Panc1 (cell line): ENCODE data around the gene CNTN5. TPM values are rescaled to one million over a fixed set of nuclear protein-coding genes. Genes with fewer than 3 reads are reported as not detected.

Experiments used
- ATAC-seq: fragments of 200-7000 bp; cut with Tn5 transposase; 2 replicates; pipeline ENCODE4 v1.9.1; 2020; ENCODE audit warnings: mild to moderate bottlenecking, moderate library complexity
- BruUV-seq: library from RNA; stranded (reverse); fragments of 400-500 nt; replicated peaks from 2 replicates; lab custom pipeline; 2021; lab: Mats Ljungman, UMichigan
- CTCF ChIA-PET: fragments of 300-600 bp; sonication (Branson Sonifier 250); formaldehyde crosslinking; loops from one replicate; lab custom pipeline; 2022; ENCODE audit warnings: antibody characterized with exemption; lab: Charles Lee
- POLR2A ChIA-PET: fragments of 300-600 bp; sonication (Branson Sonifier 250); formaldehyde crosslinking; loops from one replicate; lab custom pipeline; 2022; ENCODE audit warnings: antibody characterized with exemption; lab: Charles Lee
- DNase-seq: peaks from one replicate; pipeline ENCODE4 v3.0.0-alpha.2; 2010; ENCODE audit warnings: low read depth, low spot score
- H3K27ac ChIP-seq: 2 replicates; pipeline ENCODE4 v1.5.1; 2011; ENCODE audit warnings: mild to moderate bottlenecking, low read length, inconsistent platforms
- H3K27me3 ChIP-seq: fragments of 200-500 bp; sonication (Bioruptor generic); 2 replicates; pipeline ENCODE4 v1.6.0; 2014; ENCODE audit warnings: low read length, inconsistent platforms; ENCODE audit not compliant: control insufficient read depth, insufficient read depth
- H3K36me3 ChIP-seq: fragments of 200-500 bp; sonication (Bioruptor generic); 2 replicates; pipeline ENCODE4 v1.5.1; 2014; ENCODE audit warnings: inconsistent platforms, mild to moderate bottlenecking, low read length, moderate library complexity; ENCODE audit not compliant: control insufficient read depth, insufficient read depth
- H3K4me1 ChIP-seq: 2 replicates; pipeline ENCODE4 v1.5.1; 2011; ENCODE audit warnings: inconsistent platforms, mild to moderate bottlenecking, low read length, moderate library complexity; ENCODE audit not compliant: control insufficient read depth, insufficient read depth
- H3K4me3 ChIP-seq, 2 experiments: 2 replicates each; pipeline ENCODE4 v1.5.1; 2011 to 2012; ENCODE audit warnings: low read depth in 2 of 2, low read length in 2 of 2, mild to moderate bottlenecking in 2 of 2, inconsistent platforms in 1 of 2, moderate library complexity in 1 of 2
- H3K9me3 ChIP-seq: fragments of 200-500 bp; sonication (Bioruptor generic); 2 replicates; pipeline ENCODE4 v1.5.1; 2014; ENCODE audit warnings: low read depth, mild to moderate bottlenecking, inconsistent platforms, low read length, moderate library complexity; ENCODE audit not compliant: control insufficient read depth, insufficient read depth
- POLR2AphosphoS5 ChIP-seq: IDR thresholded peaks from 2 replicates; pipeline ENCODE4 v1.6.1; 2012; ENCODE audit warnings: mild to moderate bottlenecking, low read depth, low read length, moderate library complexity
- REST ChIP-seq, 2 experiments: IDR thresholded peaks; 2 replicates each; pipeline ENCODE4 v1.6.1; 2011 to 2012; ENCODE audit warnings: low read depth in 2 of 2, control low read depth in 1 of 2, low read length in 1 of 2, mild to moderate bottlenecking in 1 of 2, moderate library complexity in 1 of 2; ENCODE audit not compliant: insufficient read depth in 1 of 2
- SIN3A ChIP-seq: IDR thresholded peaks from 2 replicates; pipeline ENCODE4 v1.6.1; 2012; ENCODE audit warnings: low read depth, mild to moderate bottlenecking, low read length, moderate library complexity, borderline replicate concordance; ENCODE audit not compliant: insufficient read depth
- TCF7L2 ChIP-seq: IDR thresholded peaks from 2 replicates; pipeline ENCODE4 v1.6.1; 2011; ENCODE audit warnings: mild to moderate bottlenecking, low read depth, low read length, inconsistent platforms
- in situ Hi-C: cut with HindIII; loops from 2 replicates; pipeline ENCODE4 v1.10.0; 2016; ENCODE audit warnings: low sequenced_read_pairs, low pct_unique_long_range_greater_than_20kb
- intact Hi-C: fragments of 100-400 bp; cut with micrococcal nuclease; formaldehyde crosslinking; loops from one replicate; pipeline ENCODE4 v1.10.0; 2022; ENCODE audit not compliant: unreplicated experiment
- total RNA-seq: library from RNA; stranded (reverse); gene quantifications from one replicate; pipeline ENCODE4 v1.2.1, GENCODE V29; 2021; ENCODE audit not compliant: unreplicated experiment
- TF ChIP-seq, protein P1 (sequence below): fragments of 450-650 bp; IDR thresholded peaks from 2 replicates; pipeline ENCODE4 v1.5.1; 2017; ENCODE audit warnings: mild to moderate bottlenecking

Gene CNTN5
- total RNA-seq, 1 experiment from 2014 or later = not detected

DNA sequence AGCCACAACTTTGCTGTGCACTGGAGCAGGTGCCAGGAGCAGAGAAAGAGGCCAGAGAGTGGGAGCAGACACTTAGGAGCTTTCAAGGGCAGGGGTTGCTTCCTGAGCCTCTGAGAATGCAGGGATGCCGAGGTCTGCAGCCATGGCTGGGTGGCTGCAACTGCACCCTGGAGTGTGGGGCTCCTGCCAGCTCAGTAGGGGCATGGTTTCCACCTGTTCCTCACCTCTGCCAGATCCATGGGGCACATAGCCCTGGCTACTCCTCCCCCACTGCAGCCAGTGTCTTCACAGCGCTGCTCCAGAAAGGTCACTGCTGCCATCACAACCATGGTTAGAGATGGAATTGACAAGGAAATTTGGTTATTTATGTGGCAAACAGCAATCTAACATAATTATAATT, 404.8 kb downstream of the CNTN5 start:
- no peaks in the 10 kb centered on the region for H3K4me1 ChIP-seq
- no peak overlapping the region for H3K27ac ChIP-seq
- ATAC-seq (no peak), DNase-seq (no peak)
- no TSS peak for BruUV-seq
- TF ChIP-seq TCF7L2 (no peak), REST (IDR thresholded peaks at IDR 0.05; ENCODE audit: insufficient read depth in 1 of 2, low read depth in 2 of 2, low read length in 1 of 2) (no peak), POLR2AphosphoS5 (no peak), SIN3A (no peak)
- TF ChIP-seq, protein P1, sequence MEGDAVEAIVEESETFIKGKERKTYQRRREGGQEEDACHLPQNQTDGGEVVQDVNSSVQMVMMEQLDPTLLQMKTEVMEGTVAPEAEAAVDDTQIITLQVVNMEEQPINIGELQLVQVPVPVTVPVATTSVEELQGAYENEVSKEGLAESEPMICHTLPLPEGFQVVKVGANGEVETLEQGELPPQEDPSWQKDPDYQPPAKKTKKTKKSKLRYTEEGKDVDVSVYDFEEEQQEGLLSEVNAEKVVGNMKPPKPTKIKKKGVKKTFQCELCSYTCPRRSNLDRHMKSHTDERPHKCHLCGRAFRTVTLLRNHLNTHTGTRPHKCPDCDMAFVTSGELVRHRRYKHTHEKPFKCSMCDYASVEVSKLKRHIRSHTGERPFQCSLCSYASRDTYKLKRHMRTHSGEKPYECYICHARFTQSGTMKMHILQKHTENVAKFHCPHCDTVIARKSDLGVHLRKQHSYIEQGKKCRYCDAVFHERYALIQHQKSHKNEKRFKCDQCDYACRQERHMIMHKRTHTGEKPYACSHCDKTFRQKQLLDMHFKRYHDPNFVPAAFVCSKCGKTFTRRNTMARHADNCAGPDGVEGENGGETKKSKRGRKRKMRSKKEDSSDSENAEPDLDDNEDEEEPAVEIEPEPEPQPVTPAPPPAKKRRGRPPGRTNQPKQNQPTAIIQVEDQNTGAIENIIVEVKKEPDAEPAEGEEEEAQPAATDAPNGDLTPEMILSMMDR = no peak
- H3K4me3 ChIP-seq = no peak overlapping the region
- POLR2A ChIA-PET = no interaction called here
- CTCF ChIA-PET = no interaction called here
- H3K9me3 ChIP-seq = no peaks in the 10 kb centered on the region
- intact Hi-C loops (no loop called here), in situ Hi-C loops (no loop called here)
- no peaks in the 10 kb centered on the region for H3K36me3 ChIP-seq
- H3K27me3 ChIP-seq = no peaks in the 10 kb centered on the region

DNA sequence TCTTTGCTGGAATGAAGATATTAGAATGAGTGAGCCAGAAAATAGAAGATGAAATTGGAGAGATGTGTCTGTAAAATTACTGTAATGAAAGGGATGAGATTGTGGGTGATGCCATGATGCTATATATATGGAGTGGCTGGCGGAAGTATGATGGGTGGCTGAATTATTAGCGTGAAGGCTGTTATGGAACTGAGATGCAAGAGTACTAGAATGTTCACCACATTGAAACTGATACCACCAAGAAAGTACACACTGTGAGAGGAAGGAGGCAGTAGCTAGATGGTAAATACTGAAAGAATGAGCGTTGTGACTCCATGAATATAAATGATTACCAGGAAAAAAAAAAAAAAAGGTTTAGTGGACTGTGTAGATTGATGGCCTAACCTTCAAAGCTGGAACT, 411.9 kb downstream of the CNTN5 start:
- CTCF ChIA-PET = no interaction called here
- Histone ChIP-seq H3K27me3 (no peaks in the 10 kb centered on the region), H3K4me1 (no peaks in the 10 kb centered on the region), H3K36me3 (no peaks in the 10 kb centered on the region), H3K27ac (no peak overlapping the region), H3K4me3 (no peak overlapping the region), H3K9me3 (no peaks in the 10 kb centered on the region)
- DNase-seq (no peak), ATAC-seq (no peak)
- no TSS peak for BruUV-seq
- POLR2A ChIA-PET = no interaction called here
- in situ Hi-C loops = no loop called here
- intact Hi-C loops = no loop called here
- TF ChIP-seq TCF7L2 (no peak), SIN3A (no peak), REST (IDR thresholded peaks at IDR 0.05; ENCODE audit: insufficient read depth in 1 of 2, low read depth in 2 of 2, low read length in 1 of 2) (no peak), POLR2AphosphoS5 (no peak)
- TF ChIP-seq, protein P1 = no peak
